Choroid plexus epithelial cell (primary cell): ENCODE results near the gene BCL2.

Experiments
- DNase-seq: peaks from one replicate; pipeline ENCODE4 v3.0.0-alpha.2; 2010; ENCODE audit warnings: low read depth
- H3K4me3 ChIP-seq: 2 replicates; pipeline ENCODE4 v1.5.1; 2011; ENCODE audit warnings: low read depth, mild to moderate bottlenecking, control low read depth, low read length, moderate library complexity
- CTCF ChIP-seq: conservative IDR thresholded peaks from 2 replicates; pipeline ENCODE4 v1.5.1; 2011; ENCODE audit warnings: low read depth, mild to moderate bottlenecking, control low read depth, inconsistent platforms, low read length, moderate library complexity

Gene BCL2

GRCh38 chr18:63314062-63314790 lies 5.3 kb downstream of the BCL2 start:
- no peak for DNase-seq
- no peak overlapping the region for H3K4me3 ChIP-seq
- TF ChIP-seq CTCF, result no peak

GRCh38 chr18:63313396-63313917 lies 6.1 kb downstream of the BCL2 start:
- H3K4me3 ChIP-seq, result no peak overlapping the region
- no peak for DNase-seq
- TF ChIP-seq CTCF, result no peak

GRCh38 chr18:63312737-63313395 lies 6.7 kb downstream of the BCL2 start:
- no peak for TF ChIP-seq CTCF
- no peak overlapping the region for H3K4me3 ChIP-seq
- DNase-seq, result no peak

- no peak overlapping the region for H3K4me3 ChIP-seq
- no peak for DNase-seq
- no peak for TF ChIP-seq CTCF
Observed at GRCh38 chr18:63312019-63312409, 7.6 kb downstream of the BCL2 start.

GRCh38 chr18:63311118-63312018 lies 8.2 kb downstream of the BCL2 start:
- H3K4me3 ChIP-seq, result no peak overlapping the region
- TF ChIP-seq CTCF, result no peak
- no peak for DNase-seq

- no peak for TF ChIP-seq CTCF
- no peak for DNase-seq
- no peak overlapping the region for H3K4me3 ChIP-seq
Observed at GRCh38 chr18:63309422-63309821, 10.1 kb downstream of the BCL2 start.
